Vagina (tissue), 2 donors: ENCODE data around the gene NT5DC2.

Experiments
- CTCF ChIP-seq, 3 experiments: fragments of 450-650 bp in 2 of 3; fragments of 200-600 bp in 1 of 3; sonication (generic) in 1 of 3; IDR thresholded peaks; one replicate each; pipeline ENCODE4 v1.5.1; 2017 to 2019; ENCODE audit warnings: antibody characterized with exemption in 3 of 3, mild to moderate bottlenecking in 2 of 3, moderate library complexity in 2 of 3
- POLR2AphosphoS5 ChIP-seq, 2 donors: sonication (generic); formaldehyde crosslinking; IDR thresholded peaks; one replicate each; pipeline ENCODE4 v1.9.0; 2017; ENCODE audit warnings: antibody characterized with exemption in 2 of 2, mild to moderate bottlenecking in 2 of 2, low read depth in 1 of 2; ENCODE audit not compliant: insufficient read depth in 1 of 2

- TF ChIP-seq CTCF (IDR thresholded peaks at IDR 0.05) (no peak), POLR2AphosphoS5 (IDR thresholded peaks at IDR 0.05; ENCODE audit: insufficient read depth in 1 of 2, low read depth in 1 of 2) (no peak)
Observed at GRCh38 chr3:52563984-52564383, 30.3 kb upstream of the NT5DC2 start.
